ENCODE data around the gene MTF1. TPM values are rescaled to one million over a fixed set of nuclear protein-coding genes. Genes with fewer than 3 reads are reported as not detected.
"Not testable (repeated sequence)": the region's sequence is repeated elsewhere in the genome, so short reads cannot be mapped to it uniquely, and the experiment has no call there.

Gene MTF1
- polyA plus RNA-seq, 2 donors = 3.2 to 5.6 TPM

DNA sequence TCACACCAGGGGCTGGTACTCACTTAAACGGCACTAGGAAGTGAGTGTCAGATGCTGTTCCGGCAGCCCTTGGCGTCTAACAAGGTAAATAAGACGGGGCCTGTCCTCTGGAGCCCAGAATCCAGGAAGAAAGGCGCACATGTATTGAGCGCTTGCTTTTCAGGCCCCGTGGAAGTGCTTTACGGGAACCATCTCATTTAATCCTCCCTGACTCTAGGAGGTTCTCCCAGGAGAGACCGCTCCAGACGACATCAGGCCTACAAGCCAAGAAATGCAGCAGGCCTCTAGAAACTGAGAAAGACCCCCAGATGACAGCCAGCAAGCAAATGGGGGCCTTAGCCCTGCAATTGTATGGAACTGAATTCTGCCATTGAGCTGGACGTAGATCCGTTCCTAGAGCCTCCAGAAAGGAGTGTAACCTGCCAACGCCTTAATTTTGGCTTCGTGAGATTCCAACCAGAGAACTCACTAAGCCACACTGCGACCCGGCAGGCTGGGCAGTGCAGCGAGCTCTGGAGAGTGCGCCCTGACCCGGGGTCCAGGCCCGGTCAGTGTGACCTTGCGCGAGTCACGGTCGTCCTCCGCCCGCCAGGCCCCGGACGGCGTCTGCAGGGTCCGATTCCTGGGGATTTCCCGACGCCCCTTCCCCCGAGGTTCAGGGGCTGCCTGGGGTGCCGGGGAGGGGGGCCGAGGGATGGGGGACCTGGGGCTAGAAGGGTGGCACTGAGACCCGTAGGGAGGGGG is 66.3 kb downstream of the MTF1 start:
- WGBS, 2 donors = 32 to 43% methylated on average over 26 to 36 of the region's 36 CpGs
- peak overlapping the region in 1 of 2 donors; percentile 66 for H3K4me3 ChIP-seq (ENCODE audit: low read depth in 1 of 2, low read length in 2 of 2)
- no peaks in the 10 kb centered on the region for H3K9me3 ChIP-seq (ENCODE audit: control insufficient read depth in 2 of 2, insufficient read depth in 1 of 2, low read depth in 1 of 2, low read length in 1 of 2)
- H3K27me3 ChIP-seq (ENCODE audit: control insufficient read depth in 1 of 2, insufficient read depth in 2 of 2, low read length in 2 of 2) = peaks cover 0 to 3% of the 10 kb centered on the region in 2 donors
- H3K36me3 ChIP-seq (ENCODE audit: control insufficient read depth in 2 of 2, insufficient read depth in 2 of 2, low read length in 1 of 2) = no peaks in the 10 kb centered on the region
- H3K4me1 ChIP-seq (ENCODE audit: control insufficient read depth in 2 of 2, insufficient read depth in 2 of 2, low read length in 1 of 2) = peaks cover 10 to 14% of the 10 kb centered on the region in 2 donors
- no peak overlapping the region for H3K27ac ChIP-seq (ENCODE audit: low read depth in 2 of 2, low read length in 1 of 2)

GRCh38 chr1:37782491-37782890 is 76.9 kb downstream of the MTF1 start:
- 76 to 81% methylated on average over 17 of the region's 17 CpGs for WGBS, 2 donors
- Histone ChIP-seq H3K36me3 (ENCODE audit: control insufficient read depth in 2 of 2, insufficient read depth in 2 of 2, low read length in 1 of 2) (no peaks in the 10 kb centered on the region), H3K27me3 (ENCODE audit: control insufficient read depth in 1 of 2, insufficient read depth in 2 of 2, low read length in 2 of 2) (no peaks in the 10 kb centered on the region), H3K4me1 (ENCODE audit: control insufficient read depth in 2 of 2, insufficient read depth in 2 of 2, low read length in 1 of 2) (no peaks in the 10 kb centered on the region), H3K4me3 (ENCODE audit: low read depth in 1 of 2, low read length in 2 of 2) (no peak overlapping the region), H3K9me3 (ENCODE audit: control insufficient read depth in 2 of 2, insufficient read depth in 1 of 2, low read depth in 1 of 2, low read length in 1 of 2) (peaks cover 0 to 2% of the 10 kb centered on the region in 2 donors), H3K27ac (ENCODE audit: low read depth in 2 of 2, low read length in 1 of 2) (no peak overlapping the region)

GRCh38 chr1:37778654-37779053 is 80.7 kb downstream of the MTF1 start:
- Histone ChIP-seq H3K4me3 (ENCODE audit: low read depth in 1 of 2, low read length in 2 of 2) (no peak overlapping the region), H3K27ac (ENCODE audit: low read depth in 2 of 2, low read length in 1 of 2) (no peak overlapping the region), H3K27me3 (ENCODE audit: control insufficient read depth in 1 of 2, insufficient read depth in 2 of 2, low read length in 2 of 2) (no peaks in the 10 kb centered on the region), H3K9me3 (ENCODE audit: control insufficient read depth in 2 of 2, insufficient read depth in 1 of 2, low read depth in 1 of 2, low read length in 1 of 2) (peaks cover 0 to 2% of the 10 kb centered on the region in 2 donors), H3K4me1 (ENCODE audit: control insufficient read depth in 2 of 2, insufficient read depth in 2 of 2, low read length in 1 of 2) (no peaks in the 10 kb centered on the region), H3K36me3 (ENCODE audit: control insufficient read depth in 2 of 2, insufficient read depth in 2 of 2, low read length in 1 of 2) (no peaks in the 10 kb centered on the region)
- 79 to 81% methylated on average over 3 of the region's 3 CpGs for WGBS, 2 donors

GRCh38 chr1:37776946-37777516 is 82.4 kb downstream of the MTF1 start:
- no peak overlapping the region for H3K27ac ChIP-seq (ENCODE audit: low read depth in 2 of 2, low read length in 1 of 2)
- H3K4me3 ChIP-seq (ENCODE audit: low read depth in 1 of 2, low read length in 2 of 2) = no peak overlapping the region
- H3K27me3 ChIP-seq (ENCODE audit: control insufficient read depth in 1 of 2, insufficient read depth in 2 of 2, low read length in 2 of 2) = no peaks in the 10 kb centered on the region
- peaks cover 0 to 6% of the 10 kb centered on the region in 2 donors for H3K9me3 ChIP-seq (ENCODE audit: control insufficient read depth in 2 of 2, insufficient read depth in 1 of 2, low read depth in 1 of 2, low read length in 1 of 2)
- 60 to 68% methylated on average over 4 of the region's 4 CpGs for WGBS, 2 donors
- no peaks in the 10 kb centered on the region for H3K4me1 ChIP-seq (ENCODE audit: control insufficient read depth in 2 of 2, insufficient read depth in 2 of 2, low read length in 1 of 2)
- no peaks in the 10 kb centered on the region for H3K36me3 ChIP-seq (ENCODE audit: control insufficient read depth in 2 of 2, insufficient read depth in 2 of 2, low read length in 1 of 2)

DNA sequence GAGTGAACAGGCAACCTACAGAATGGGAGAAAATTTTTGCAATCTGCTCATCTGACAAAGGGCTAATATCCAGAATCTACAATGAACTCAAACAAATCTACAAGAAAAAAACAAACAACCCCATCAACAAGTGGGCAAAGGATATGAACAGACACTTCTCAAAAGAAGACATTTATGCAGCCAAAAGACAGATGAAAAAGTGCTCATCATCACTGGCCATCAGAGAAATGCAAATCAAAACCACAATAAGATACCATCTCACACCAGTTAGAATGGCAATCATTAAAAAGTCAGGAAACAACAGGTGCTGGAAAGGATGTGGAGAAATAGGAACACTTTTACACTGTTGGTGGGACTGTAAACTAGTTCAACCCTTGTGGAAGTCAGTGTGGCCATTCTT is 88.0 kb downstream of the MTF1 start:
- H3K27me3 ChIP-seq (ENCODE audit: control insufficient read depth in 1 of 2, insufficient read depth in 2 of 2, low read length in 2 of 2); H3K27ac ChIP-seq (ENCODE audit: low read depth in 2 of 2, low read length in 1 of 2); H3K4me3 ChIP-seq (ENCODE audit: low read depth in 1 of 2, low read length in 2 of 2); H3K4me1 ChIP-seq (ENCODE audit: control insufficient read depth in 2 of 2, insufficient read depth in 2 of 2, low read length in 1 of 2); H3K36me3 ChIP-seq (ENCODE audit: control insufficient read depth in 2 of 2, insufficient read depth in 2 of 2, low read length in 1 of 2); H3K9me3 ChIP-seq (ENCODE audit: control insufficient read depth in 2 of 2, insufficient read depth in 1 of 2, low read depth in 1 of 2, low read length in 1 of 2): not testable (repeated sequence)

- Histone ChIP-seq H3K4me1 (ENCODE audit: control insufficient read depth in 2 of 2, insufficient read depth in 2 of 2, low read length in 1 of 2) (peaks cover 3 to 5% of the 10 kb centered on the region in 2 donors), H3K9me3 (ENCODE audit: control insufficient read depth in 2 of 2, insufficient read depth in 1 of 2, low read depth in 1 of 2, low read length in 1 of 2) (peaks cover 0 to 2% of the 10 kb centered on the region in 2 donors), H3K36me3 (ENCODE audit: control insufficient read depth in 2 of 2, insufficient read depth in 2 of 2, low read length in 1 of 2) (no peaks in the 10 kb centered on the region), H3K27me3 (ENCODE audit: control insufficient read depth in 1 of 2, insufficient read depth in 2 of 2, low read length in 2 of 2) (peaks cover 5 to 9% of the 10 kb centered on the region in 2 donors), H3K4me3 (ENCODE audit: low read depth in 1 of 2, low read length in 2 of 2) (no peak overlapping the region), H3K27ac (ENCODE audit: low read depth in 2 of 2, low read length in 1 of 2) (no peak overlapping the region)
- WGBS, 2 donors = 16 to 24% methylated on average over 2 of the region's 2 CpGs
Measured at GRCh38 chr1:37767488-37767887, 91.9 kb downstream of the MTF1 start.

- peaks cover 5 to 9% of the 10 kb centered on the region in 2 donors for H3K27me3 ChIP-seq (ENCODE audit: control insufficient read depth in 1 of 2, insufficient read depth in 2 of 2, low read length in 2 of 2)
Measured at GRCh38 chr1:37765916-37766664, 93.3 kb downstream of the MTF1 start.

GRCh38 chr1:37764888-37765441 is 94.4 kb downstream of the MTF1 start, which contains the start of gene EPHA10:
EPHA10 (minus strand) TSS chr1:37765120; CDS start chr1:37765066, 54 bp downstream.
- H3K27me3 ChIP-seq (ENCODE audit: control insufficient read depth in 1 of 2, insufficient read depth in 2 of 2, low read length in 2 of 2) = peaks cover 5 to 9% of the 10 kb centered on the region in 2 donors
- peaks cover 5 to 6% of the 10 kb centered on the region in 2 donors for H3K4me1 ChIP-seq (ENCODE audit: control insufficient read depth in 2 of 2, insufficient read depth in 2 of 2, low read length in 1 of 2)
- no peak within 1 kb of the TSS for H3K27ac ChIP-seq (ENCODE audit: low read depth in 2 of 2, low read length in 1 of 2)
- 4 to 7% methylated on average over 33 of the region's 33 CpGs for WGBS, 2 donors
- H3K4me3 ChIP-seq (ENCODE audit: low read depth in 1 of 2, low read length in 2 of 2) = no peak within 1 kb of the TSS
- no peaks in the 10 kb centered on the region for H3K36me3 ChIP-seq (ENCODE audit: control insufficient read depth in 2 of 2, insufficient read depth in 2 of 2, low read length in 1 of 2)
- peaks cover 0 to 2% of the 10 kb centered on the region in 2 donors for H3K9me3 ChIP-seq (ENCODE audit: control insufficient read depth in 2 of 2, insufficient read depth in 1 of 2, low read depth in 1 of 2, low read length in 1 of 2)

More at GRCh38 chr1:37765916-37766664, 93.3 kb downstream of the MTF1 start:
- H3K4me1 ChIP-seq (ENCODE audit: control insufficient read depth in 2 of 2, insufficient read depth in 2 of 2, low read length in 1 of 2) = peaks cover 5 to 6% of the 10 kb centered on the region in 2 donors
- peaks cover 0 to 2% of the 10 kb centered on the region in 2 donors for H3K9me3 ChIP-seq (ENCODE audit: control insufficient read depth in 2 of 2, insufficient read depth in 1 of 2, low read depth in 1 of 2, low read length in 1 of 2)
- no peak overlapping the region for H3K27ac ChIP-seq (ENCODE audit: low read depth in 2 of 2, low read length in 1 of 2)
- no peak overlapping the region for H3K4me3 ChIP-seq (ENCODE audit: low read depth in 1 of 2, low read length in 2 of 2)
- WGBS, 2 donors = 7% methylated on average over 27 of the region's 27 CpGs
- H3K36me3 ChIP-seq (ENCODE audit: control insufficient read depth in 2 of 2, insufficient read depth in 2 of 2, low read length in 1 of 2) = no peaks in the 10 kb centered on the region

- Histone ChIP-seq H3K27me3 (ENCODE audit: control insufficient read depth in 1 of 2, insufficient read depth in 2 of 2, low read length in 2 of 2) (peaks cover 5 to 9% of the 10 kb centered on the region in 2 donors), H3K4me3 (ENCODE audit: low read depth in 1 of 2, low read length in 2 of 2) (no peak overlapping the region), H3K27ac (ENCODE audit: low read depth in 2 of 2, low read length in 1 of 2) (no peak overlapping the region), H3K4me1 (ENCODE audit: control insufficient read depth in 2 of 2, insufficient read depth in 2 of 2, low read length in 1 of 2) (peaks cover 5 to 6% of the 10 kb centered on the region in 2 donors), H3K9me3 (ENCODE audit: control insufficient read depth in 2 of 2, insufficient read depth in 1 of 2, low read depth in 1 of 2, low read length in 1 of 2) (peaks cover 0 to 2% of the 10 kb centered on the region in 2 donors), H3K36me3 (ENCODE audit: control insufficient read depth in 2 of 2, insufficient read depth in 2 of 2, low read length in 1 of 2) (no peaks in the 10 kb centered on the region)
- 11 to 12% methylated on average over 27 to 29 of the region's 29 CpGs for WGBS, 2 donors
Measured at GRCh38 chr1:37764414-37764825, 95.0 kb downstream of the MTF1 start.

Data from esophagus (tissue), 2 donors.